K562 treated with DMSO at 1 percent for 48 hours (cell line): Measurements from ENCODE around the gene IGSF3. TPM values are rescaled to one million over a fixed set of nuclear protein-coding genes. Genes with fewer than 3 reads are reported as not detected.

Source experiments
- total RNA-seq: library from RNA; unstranded; fragments of 300-600 nt; gene quantifications from 2 replicates; pipeline ENCODE4 v1.2.3, GENCODE V29; 2022; ENCODE audit warnings: low replicate concordance; ENCODE audit errors: extremely low read depth

The IGSF3 gene
- not detected in 2 replicates for total RNA-seq

GRCh38 chr1:116667575-116668105, at the start of gene IGSF3:
IGSF3 (minus strand) TSS chr1:116667733; CDS start chr1:116666326, 1,407 bp downstream.

GRCh38 chr1:116570358-116571214, 96.9 kb downstream of the IGSF3 start, which contains the start of gene CD58:
CD58 (minus strand) TSS chr1:116571026; CDS start chr1:116570972, 54 bp downstream.

Other genes starting within 250 kb of the IGSF3 start
- gene CD58, start 96.7 kb downstream of the IGSF3 start, total RNA-seq = not detected in 2 replicates
- gene CD2, start 86.7 kb upstream of the IGSF3 start, total RNA-seq = not detected in 2 replicates
- gene PTGFRN, start 242.2 kb upstream of the IGSF3 start, total RNA-seq = not detected in 2 replicates